GM19043 (cell line): ENCODE results near the gene GCC2.
"Not testable (repeated sequence)": the region's sequence is repeated elsewhere in the genome, so short reads cannot be mapped to it uniquely, and the experiment has no call there.

Experiments
- ATAC-seq: cut with Tn5 transposase; IDR thresholded peaks from one replicate; pipeline ENCODE4 v1.9.1; 2021; ENCODE audit warnings: low read depth; ENCODE audit not compliant: unreplicated experiment

GCC2 gene

DNA sequence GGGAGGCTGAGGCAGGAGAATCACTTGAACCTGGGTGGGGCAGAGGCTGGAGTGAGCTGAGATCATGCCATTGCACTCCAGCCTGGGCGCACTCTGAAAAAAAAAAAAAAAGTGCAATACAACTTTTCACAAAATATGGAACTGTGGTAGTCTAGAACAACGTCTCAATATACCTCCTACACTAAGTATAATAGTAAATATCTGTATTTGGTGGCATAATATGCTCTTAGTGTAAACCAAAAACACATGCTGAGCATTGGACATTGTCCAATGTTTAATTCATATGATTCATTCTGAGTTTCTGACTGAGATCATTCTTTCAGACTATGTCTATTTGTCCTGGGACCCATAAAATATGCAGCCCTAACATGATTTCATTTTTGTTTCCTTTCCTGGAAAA is 65.5 kb downstream of the GCC2 start:
- ATAC-seq, result not testable (repeated sequence)

DNA sequence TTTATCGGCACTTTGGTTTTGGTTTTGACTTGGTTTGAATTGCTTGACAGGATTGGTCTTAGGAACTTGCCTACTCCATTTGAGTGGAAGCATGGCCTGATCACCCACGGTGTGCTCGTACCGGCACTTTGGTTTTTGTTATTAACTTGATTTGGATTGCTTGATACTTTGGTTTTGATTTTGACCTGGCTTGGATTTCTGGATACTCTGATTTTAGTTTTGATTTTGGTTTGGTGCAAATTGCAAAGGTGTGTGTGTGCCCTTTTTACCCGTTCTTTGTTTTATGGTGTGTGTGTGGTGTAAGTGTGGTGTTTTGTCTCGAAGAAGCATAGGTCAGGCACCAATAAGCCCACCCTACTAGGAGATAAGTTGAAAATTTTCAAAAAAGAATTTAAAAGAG is 75.7 kb downstream of the GCC2 start:
- not testable (repeated sequence) for ATAC-seq

DNA sequence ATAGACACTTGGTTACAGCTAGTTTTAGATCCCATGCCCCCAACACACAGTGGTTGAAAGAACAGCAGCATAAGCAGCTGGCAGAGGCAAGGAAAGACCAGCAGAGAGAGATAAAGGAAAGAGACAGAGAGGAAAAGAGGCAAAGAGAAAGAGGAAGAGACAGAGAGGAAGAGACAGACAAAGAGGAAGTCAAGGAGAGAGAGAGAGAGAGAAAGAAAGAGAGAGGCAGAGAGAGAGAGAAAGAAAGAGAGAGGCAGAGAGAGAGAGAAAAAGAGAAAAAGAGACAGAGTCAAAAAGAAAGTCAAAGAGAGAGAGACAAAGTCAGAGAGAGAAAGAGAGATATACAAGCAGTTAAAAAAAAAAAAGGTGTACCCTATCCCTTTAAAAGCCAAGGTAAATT is 76.3 kb downstream of the GCC2 start:
- not testable (repeated sequence) for ATAC-seq

- ATAC-seq, result no peak
These were observed 82.7 kb downstream of the GCC2 start for GRCh38 chr2:108531674-108532055.

- ATAC-seq, result peak; percentile 82
These were observed 85.0 kb downstream of the GCC2 start, which contains the start of gene LIMS1 for GRCh38 chr2:108533832-108534583. Gene LIMS1 (plus strand): TSS chr2:108534470. CDS start chr2:108534563, 93 bp downstream.

- peak; percentile 35 for ATAC-seq
These were observed 85.8 kb downstream of the GCC2 start for GRCh38 chr2:108534584-108535356.

GRCh38 chr2:108535357-108535631 is 86.3 kb downstream of the GCC2 start:
- ATAC-seq, result no peak

- no peak for ATAC-seq
These were observed 87.3 kb downstream of the GCC2 start for GRCh38 chr2:108536133-108536780.

GRCh38 chr2:108536911-108537310 is 87.9 kb downstream of the GCC2 start:
- ATAC-seq, result no peak

GRCh38 chr2:108538000-108538625 is 89.1 kb downstream of the GCC2 start:
- no peak for ATAC-seq

GRCh38 chr2:108541451-108541850 is 92.4 kb downstream of the GCC2 start:
- no peak for ATAC-seq

- no peak for ATAC-seq
These were observed 93.1 kb downstream of the GCC2 start for GRCh38 chr2:108542071-108542470.

- ATAC-seq, result no peak
These were observed 98.6 kb downstream of the GCC2 start for GRCh38 chr2:108547606-108548005.

DNA sequence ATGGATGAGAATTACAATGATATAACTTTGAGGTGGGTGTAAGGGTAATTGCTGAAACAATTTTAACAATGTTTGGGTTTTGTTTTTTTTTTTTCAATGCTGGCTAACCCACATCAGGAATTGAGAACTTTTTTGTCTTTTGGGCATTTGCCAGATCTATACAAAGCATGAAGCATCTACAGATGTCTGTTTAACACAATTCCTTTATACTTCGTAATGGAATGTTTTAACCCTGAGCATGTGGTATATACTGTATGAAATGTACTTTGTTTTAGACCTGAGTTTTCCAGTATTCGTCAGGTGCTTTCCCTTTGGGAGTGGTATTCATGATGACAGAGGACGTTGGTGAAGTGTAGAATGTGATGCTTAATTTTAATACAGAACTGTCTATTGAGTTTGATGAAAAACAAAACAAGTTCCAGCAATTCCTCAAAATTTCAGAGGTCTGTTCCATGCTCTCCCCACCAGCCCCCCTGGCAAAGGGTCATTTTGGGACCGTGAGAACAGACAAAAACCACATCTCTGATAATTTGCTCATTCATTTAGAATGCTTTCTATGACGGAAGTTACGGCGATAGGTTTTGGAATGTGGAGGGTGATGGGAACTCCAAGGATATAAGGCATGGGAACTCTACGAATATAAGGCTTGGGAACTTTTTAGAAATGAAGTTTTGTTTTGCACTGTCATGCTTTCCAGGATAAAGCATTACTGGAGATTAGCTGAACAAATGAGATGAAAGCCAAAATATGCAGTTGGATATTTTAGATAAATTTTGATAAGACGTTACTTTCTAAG is 99.4 kb downstream of the GCC2 start:
- ATAC-seq, result no peak

- no peak for ATAC-seq
These were observed 103.6 kb downstream of the GCC2 start for GRCh38 chr2:108552566-108552965.

- ATAC-seq, result no peak
These were observed 104.4 kb downstream of the GCC2 start for GRCh38 chr2:108553209-108553919.

DNA sequence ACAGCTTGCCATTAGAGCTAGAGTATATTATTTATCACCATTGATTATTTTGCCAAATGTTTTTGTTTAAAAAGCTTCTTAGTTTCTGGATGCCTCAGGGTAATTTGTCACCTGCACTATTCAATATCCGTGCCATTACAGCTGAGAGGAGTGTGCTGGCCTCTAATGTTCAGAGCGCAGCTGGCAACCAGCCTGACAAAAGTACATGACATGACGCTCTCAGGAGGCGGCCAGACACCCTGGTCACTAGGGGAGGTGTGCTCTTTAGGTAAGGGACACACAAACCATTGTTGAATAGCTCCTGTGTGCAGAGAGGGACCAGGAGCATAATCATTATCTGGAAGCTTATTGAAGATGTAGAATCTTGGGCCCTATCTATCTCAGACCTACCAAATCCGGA is 105.5 kb downstream of the GCC2 start:
- ATAC-seq, result no peak

- no peak for ATAC-seq
These were observed 106.6 kb downstream of the GCC2 start for GRCh38 chr2:108555572-108555971.

- not testable (repeated sequence) for ATAC-seq
These were observed 107.6 kb downstream of the GCC2 start for GRCh38 chr2:108556581-108556980.
